AG08395 (cell line): ENCODE results near the gene PMF1.
"Not testable (repeated sequence)": the region's sequence is repeated elsewhere in the genome, so short reads cannot be mapped to it uniquely, and the experiment has no call there.

Experiments used
- DNase-seq: peaks from one replicate; pipeline ENCODE4 v3.0.0; 2012; ENCODE audit warnings: mixed read lengths, low spot score

PMF1 gene

GRCh38 chr1:156196445-156196844 lies 16.4 kb upstream of the PMF1 start:
- DNase-seq, result no peak

GRCh38 chr1:156198831-156199349 lies 13.9 kb upstream of the PMF1 start:
- DNase-seq, result no peak

- DNase-seq, result no peak
These were observed 12.8 kb upstream of the PMF1 start for GRCh38 chr1:156200044-156200443.

- DNase-seq, result peak; percentile 48
These were observed 9.5 kb upstream of the PMF1 start for GRCh38 chr1:156203331-156203730.

GRCh38 chr1:156204686-156205085 lies 8.1 kb upstream of the PMF1 start:
- DNase-seq, result no peak

GRCh38 chr1:156211243-156211642 lies 1.6 kb upstream of the PMF1 start:
- DNase-seq, result no peak

- no peak for DNase-seq
These were observed 677 bp upstream of the PMF1 start for GRCh38 chr1:156212130-156212529.

GRCh38 chr1:156213644-156213966 lies 798 bp downstream of the PMF1 start:
- DNase-seq, result no peak

- no peak for DNase-seq
These were observed 1.4 kb downstream of the PMF1 start for GRCh38 chr1:156214024-156214748.

- DNase-seq, result not testable (repeated sequence)
These were observed 3.7 kb downstream of the PMF1 start for GRCh38 chr1:156216361-156217086.

- DNase-seq, result peak; percentile 40
These were observed 5.1 kb downstream of the PMF1 start for GRCh38 chr1:156217871-156218270.

- DNase-seq, result no peak
These were observed 7.4 kb downstream of the PMF1 start for GRCh38 chr1:156220226-156220625.

GRCh38 chr1:156221986-156222692 lies 9.3 kb downstream of the PMF1 start:
- DNase-seq, result no peak

- DNase-seq, result no peak
These were observed 12.8 kb downstream of the PMF1 start for GRCh38 chr1:156225677-156226014.

- no peak for DNase-seq
These were observed 13.3 kb downstream of the PMF1 start for GRCh38 chr1:156226116-156226538.

- no peak for DNase-seq
These were observed 14.0 kb downstream of the PMF1 start for GRCh38 chr1:156226782-156227181.

- no peak for DNase-seq
These were observed 15.7 kb downstream of the PMF1 start for GRCh38 chr1:156228501-156228900.

- no peak for DNase-seq
These were observed 17.1 kb downstream of the PMF1 start for GRCh38 chr1:156229809-156230472.

- no peak for DNase-seq
These were observed 17.6 kb downstream of the PMF1 start for GRCh38 chr1:156230473-156230837.

- no peak for DNase-seq
These were observed 19.5 kb downstream of the PMF1 start for GRCh38 chr1:156232201-156232894.

- peak; percentile 83 for DNase-seq
These were observed 20.8 kb downstream of the PMF1 start for GRCh38 chr1:156233426-156234127.
